K562 (cell line): ENCODE results near the gene AGPAT2. TPM values are rescaled to one million over a fixed set of nuclear protein-coding genes. Genes with fewer than 3 reads are reported as not detected.

Experiments used
- ATAC-seq: fragments of 200-7000 bp; cut with Tn5 transposase; 3 replicates; pipeline ENCODE4 v1.9.1; 2020; ENCODE audit warnings: moderate library complexity
- BruUV-seq: library from RNA; stranded (reverse); fragments of 400-500 nt; replicated peaks from 2 replicates; lab custom pipeline; 2021; lab: Mats Ljungman, UMichigan
- CTCF ChIA-PET: fragments of 300-600 bp; formaldehyde crosslinking; extraction: SDS; loops from one replicate; lab custom pipeline; 2021; ENCODE audit warnings: low intra/inter-chr PET ratio; lab: Yijun Ruan, JAX
- POLR2A ChIA-PET: fragments of 300-600, 350-650 bp; sonication (Branson Sonifier 250); formaldehyde crosslinking; extraction: SDS; loops from one replicate; lab custom pipeline; 2021; ENCODE audit warnings: antibody characterized with exemption, inconsistent platforms; lab: Yijun Ruan, JAX
- DNase-seq, 4 experiments: peaks; one replicate each; pipeline versions ENCODE4 v3.0.0 to v3.0.0-alpha.2; 2011 to 2018; ENCODE audit warnings: low spot score in 3 of 4, mixed read lengths in 3 of 4; ENCODE audit errors: extremely low read depth in 1 of 4
- FAIRE-seq: peaks from 2 replicates; lab custom pipeline; 2011; peaks lifted over from hg19 to GRCh38; lab: Jason Lieb, UNC
- H2AFZ ChIP-seq: 2 replicates; pipeline ENCODE4 v1.6.0; 2011; ENCODE audit warnings: low read depth, low read length, control low read depth, inconsistent platforms
- H3K27ac ChIP-seq: fragments of 200-600 bp; 3 replicates; pipeline ENCODE4 v1.8.0; 2011; ENCODE audit warnings: low read depth, mild to moderate bottlenecking, control low read depth, inconsistent platforms, low read length, moderate library complexity, mixed read lengths; ENCODE audit errors: extremely low read depth
- H3K27me3 ChIP-seq, 2 experiments: fragments of 300-600 bp in 1 of 2; 2 replicates in 1 of 2; 3 replicates in 1 of 2; pipeline versions ENCODE4 v1.6.0 to v1.8.0; 2011; ENCODE audit warnings: inconsistent platforms in 2 of 2, low read length in 2 of 2, mild to moderate bottlenecking in 1 of 2, mixed read lengths in 1 of 2, moderate library complexity in 1 of 2; ENCODE audit not compliant: control insufficient read depth in 2 of 2, insufficient read depth in 2 of 2
- H3K36me3 ChIP-seq: fragments of 300-600 bp; 3 replicates; pipeline ENCODE4 v1.8.0; 2011; ENCODE audit warnings: mild to moderate bottlenecking, low read length, inconsistent platforms; ENCODE audit not compliant: control insufficient read depth, insufficient read depth
- H3K4me1 ChIP-seq, 2 experiments: fragments of 200-600 bp in 1 of 2; replicated peaks in 1 of 2; 2 replicates in 1 of 2; 3 replicates in 1 of 2; pipeline versions ENCODE4 v1.5.1 to v1.8.0; 2011; ENCODE audit warnings: inconsistent platforms in 2 of 2, low read length in 2 of 2, mild to moderate bottlenecking in 1 of 2, mixed read lengths in 1 of 2, moderate library complexity in 1 of 2; ENCODE audit not compliant: control insufficient read depth in 2 of 2, insufficient read depth in 2 of 2
- H3K4me2 ChIP-seq: 2 replicates; pipeline ENCODE4 v1.6.1; 2011; ENCODE audit warnings: low read length, control low read depth, inconsistent platforms, mixed read lengths; ENCODE audit not compliant: insufficient read depth
- H3K4me3 ChIP-seq: fragments of 200-600 bp; sonication (generic), shearing (Covaris generic); 2 replicates; pipeline ENCODE4 v1.5.1; 2016; ENCODE audit warnings: control low read depth, inconsistent platforms
- H3K79me2 ChIP-seq: fragments of 200-600 bp; 3 replicates; pipeline ENCODE4 v1.8.0; 2011; ENCODE audit warnings: low read length, inconsistent platforms; ENCODE audit not compliant: control insufficient read depth, insufficient read depth
- H3K9ac ChIP-seq, 2 experiments: 2 replicates each; pipeline versions ENCODE4 v1.6.0 to v1.6.1; 2011; ENCODE audit warnings: low read depth in 2 of 2, low read length in 2 of 2, control low read depth in 1 of 2, inconsistent platforms in 1 of 2, mild to moderate bottlenecking in 1 of 2, mixed read lengths in 1 of 2; ENCODE audit not compliant: insufficient read depth in 1 of 2
- H3K9me1 ChIP-seq: one replicate; pipeline ENCODE4 v1.6.0; 2011; ENCODE audit warnings: inconsistent platforms, mild to moderate bottlenecking, low read length, moderate library complexity; ENCODE audit not compliant: control insufficient read depth, insufficient read depth
- H3K9me3 ChIP-seq: replicated peaks from 2 replicates; pipeline ENCODE4 v1.5.1; 2011; ENCODE audit warnings: low read depth, low read length, inconsistent platforms; ENCODE audit not compliant: control insufficient read depth, insufficient read depth
- H4K20me1 ChIP-seq: replicated peaks from 2 replicates; pipeline ENCODE4 v1.6.1; 2011; ENCODE audit warnings: low read length, inconsistent platforms, mixed read lengths; ENCODE audit not compliant: control insufficient read depth, insufficient read depth
- ARID2 ChIP-seq: fragments of 450-650 bp; IDR thresholded peaks from 2 replicates; pipeline ENCODE4 v1.6.1; 2017; ENCODE audit warnings: antibody characterized with exemption, mild to moderate bottlenecking
- GATA2 ChIP-seq: sonication (generic); formaldehyde crosslinking; IDR thresholded peaks from 2 replicates; pipeline ENCODE4 v1.4.0; 2020; ENCODE audit warnings: mild to moderate bottlenecking, missing genetic modification reagents
- KAT2B ChIP-seq: IDR thresholded peaks from one replicate; pipeline ENCODE4 v1.6.1; 2012; ENCODE audit warnings: low read depth, mild to moderate bottlenecking, control low read depth, inconsistent platforms, low read length, moderate library complexity
- LCOR ChIP-seq: sonication (generic); formaldehyde crosslinking; IDR thresholded peaks from 2 replicates; pipeline ENCODE4 v1.8.0; 2022; ENCODE audit warnings: mild to moderate bottlenecking, missing genetic modification reagents
- NR0B1 ChIP-seq: fragments of 450-650 bp; IDR thresholded peaks from one replicate; pipeline ENCODE4 v1.6.1; 2018; ENCODE audit warnings: mild to moderate bottlenecking, moderate library complexity; ENCODE audit not compliant: partially characterized antibody
- POLR2A ChIP-seq: fragments of 450-650 bp; conservative IDR thresholded peaks from 2 replicates; pipeline ENCODE4 v1.6.1; 2016
- POLR2AphosphoS2 ChIP-seq: IDR thresholded peaks from 2 replicates; pipeline ENCODE4 v1.6.1; 2012; ENCODE audit warnings: low read length, improper control_type of control experiment
- POLR2G ChIP-seq: fragments of 200-400 bp; formaldehyde crosslinking; IDR thresholded peaks from 2 replicates; pipeline ENCODE4 v1.6.1; 2017; ENCODE audit warnings: low read depth, mild to moderate bottlenecking, antibody characterized with exemption, low read length, moderate library complexity
- PTBP1 ChIP-seq: fragments of 200-400 bp; formaldehyde crosslinking; IDR thresholded peaks from 2 replicates; pipeline ENCODE4 v1.6.1; 2017; ENCODE audit warnings: low read depth, low read length
- RBM22 ChIP-seq: fragments of 200-400 bp; formaldehyde crosslinking; IDR thresholded peaks from 2 replicates; pipeline ENCODE4 v1.6.1; 2018; ENCODE audit warnings: low read length, low read depth; ENCODE audit not compliant: poor library complexity, severe bottlenecking
- RCOR1 ChIP-seq, 2 experiments: IDR thresholded peaks; 2 replicates each; pipeline ENCODE4 v1.6.1; 2012; ENCODE audit warnings: low read depth in 2 of 2, low read length in 2 of 2, borderline replicate concordance in 1 of 2, improper control_type of control experiment in 1 of 2
- SIRT6 ChIP-seq: IDR thresholded peaks from one replicate; pipeline ENCODE4 v1.6.1; 2012; ENCODE audit warnings: low read depth, mild to moderate bottlenecking, control low read depth, inconsistent platforms, low read length, moderate library complexity
- ZBED1 ChIP-seq: IDR thresholded peaks from 2 replicates; pipeline ENCODE4 v1.6.1; 2014
- ZBTB33 ChIP-seq: sonication (generic); formaldehyde crosslinking; IDR thresholded peaks from 2 replicates; pipeline ENCODE4 v1.8.1; 2023; ENCODE audit warnings: mild to moderate bottlenecking, missing genetic modification reagents
- ZFX ChIP-seq: sonication (generic); formaldehyde crosslinking; IDR thresholded peaks from 2 replicates; pipeline ENCODE4 v1.8.0; 2022; ENCODE audit warnings: mild to moderate bottlenecking, missing genetic modification reagents, moderate library complexity
- ZNF785 ChIP-seq: fragments of 250-450 bp; sonication (Bioruptor Pico); IDR thresholded peaks from 2 replicates; pipeline ENCODE4 v1.4.0; 2020; ENCODE audit warnings: mild to moderate bottlenecking
- WGBS: fragments of 100-300 bp; shearing (Covaris generic); methylation state at CpG from one replicate; pipeline ENCODE4 v1.1.6; 2016; ENCODE audit warnings: low coverage, mixed read lengths; ENCODE audit not compliant: insufficient coverage; ENCODE audit errors: missing lambda C conversion rate; 5-methylcytosine and 5-hydroxymethylcytosine counted together
- in situ Hi-C: fragments of 300-500 bp; cut with MboI; formaldehyde crosslinking; loops from 4 replicates; pipeline ENCODE4 v1.15.0; 2018; ENCODE audit warnings: inconsistent platforms, mixed read lengths
- intact Hi-C: fragments of 100-400 bp; cut with micrococcal nuclease; formaldehyde crosslinking; loops from 2 replicates; pipeline ENCODE4 v1.14.2; 2022
- polyA plus RNA-seq, 8 experiments: library from polyadenylated mRNA; depleted of rRNA in 4 of 8; stranded (reverse) in 5 of 8; unstranded in 3 of 8; fragments of >200 nt; fragmentation: Nextera tagmentation in 2 of 8; fragmentation: Illumina TruSeq in 1 of 8; extraction: Ambion mirVana in 2 of 8; extraction: Trizol in 1 of 8; gene quantifications; 2 replicates each; pipeline versions ENCODE4 v1.2.1 to v1.2.3, GENCODE V29; 2011 to 2014; ENCODE audit warnings: inconsistent platforms in 1 of 8, missing spikeins in 1 of 8
- total RNA-seq, 7 experiments: library from RNA; depleted of rRNA in 6 of 7; stranded (reverse); fragments of >200 nt in 6 of 7; fragmentation: Illumina TruSeq in 2 of 7; extraction: Trizol in 2 of 7; gene quantifications; 2 replicates each; pipeline versions ENCODE4 v1.2.1 to v1.2.3, GENCODE V29; 2011 to 2021; ENCODE audit warnings: low replicate concordance in 1 of 7

The AGPAT2 gene
- total and polyA plus RNA-seq, 9 of the 15 experiments (the other 6 are each of a cell fraction or from before 2014, with no cell fraction given) = 0.13 to 54.5 (median 23.9) TPM

GRCh38 chr9:136667940-136668760 lies 19.1 kb downstream of the AGPAT2 start (continued):
- TF ChIP-seq POLR2AphosphoS2 = peak; percentile 26; the same call in 1 of the 2 replicates
- no peak for TF ChIP-seq LCOR (CRISPR knock-in tag)
- 0 out of 2 replicates have a peak, but pooled peaks have one; percentile 12 for TF ChIP-seq ZFX
- peak; percentile 81; the same call in 1 of the 2 replicates for TF ChIP-seq ZBTB33 (CRISPR knock-in tag)
- no peak for TF ChIP-seq GATA2 (CRISPR knock-in tag)

GRCh38 chr9:136667214-136667939 lies 19.9 kb downstream of the AGPAT2 start:
- CTCF ChIA-PET = no interaction called here
- H3K79me2 ChIP-seq = peaks cover 64% of the 10 kb centered on the region
- peak overlapping the region; percentile 76; the same call in 2 of the 3 replicates for H3K27ac ChIP-seq
- in situ Hi-C loops (no loop called here), intact Hi-C loops (no loop called here)
- H3K4me1 ChIP-seq = peaks cover 8 to 96% of the 10 kb centered on the region in 2 experiments
- peaks cover 2% of the 10 kb centered on the region for H3K9me1 ChIP-seq
- WGBS = 87% methylated on average over 17 of the region's 21 CpGs
- peak overlapping the region; percentile 27; the same call in 1 of the 2 replicates for H3K4me2 ChIP-seq
- no TSS peak for BruUV-seq
- ATAC-seq (no peak), DNase-seq (peak in 1 of 4 experiments; percentile 34), FAIRE-seq (no peak)
- H3K9me3 ChIP-seq = 0 out of 2 replicates have a peak, but pooled peaks cover 3% of the 10 kb centered on the region
- peaks cover 83% of the 10 kb centered on the region; the same call in 2 of the 3 replicates for H3K36me3 ChIP-seq
- peak overlapping the region; percentile 81; the same call in 1 of the 2 replicates for H3K4me3 ChIP-seq
- H4K20me1 ChIP-seq = peaks cover 61% of the 10 kb centered on the region
- H2AFZ ChIP-seq = no peak overlapping the region
- POLR2A ChIA-PET = interaction anchor here (0.6 kb wide), 1 partner anchor 16 kb away, joined by 3 read pairs; no protein-coding TSS in a partner anchor
- no peaks in the 10 kb centered on the region for H3K27me3 ChIP-seq
- peak overlapping the region in 1 of 2 experiments; percentile 89; a peak in 3 of 4 replicates for H3K9ac ChIP-seq
- TF ChIP-seq POLR2A (peak; percentile 31), NR0B1 (no peak), ZBED1 (peak; percentile 61; the same call in 1 of the 2 replicates), KAT2B (no peak), POLR2G (peak; percentile 66), RCOR1 (IDR thresholded peaks at IDR 0.05; ENCODE audit: borderline replicate concordance in 1 of 2, low read depth in 2 of 2, low read length in 2 of 2) (no peak), RBM22 (peak; percentile 13), SIRT6 (peak; percentile 69), POLR2AphosphoS2 (peak; percentile 82; the same call in 1 of the 2 replicates), ARID2 (no peak), PTBP1 (peak; percentile 82; the same call in 1 of the 2 replicates), ZNF785 (CRISPR knock-in tag) (no peak)
